Neuronal stem cell (in vitro differentiated cells): Measurements from ENCODE around the gene RPS6KC1.

ENCODE experiments used
- DNase-seq: peaks from one replicate; pipeline ENCODE4 v3.0.0-alpha.2; 2013; ENCODE audit warnings: low spot score
- H2AFZ ChIP-seq: one replicate; pipeline ENCODE4 v1.6.1; 2013; ENCODE audit warnings: mild to moderate bottlenecking, low read length, inconsistent platforms
- H2AK5ac ChIP-seq: 2 replicates; pipeline ENCODE4 v1.6.1; 2013; ENCODE audit warnings: low read depth, mild to moderate bottlenecking, inconsistent platforms, low read length, moderate library complexity, mixed read lengths
- H2BK120ac ChIP-seq: 2 replicates; pipeline ENCODE4 v1.6.1; 2013; ENCODE audit warnings: low read depth, mild to moderate bottlenecking, inconsistent platforms, low read length, moderate library complexity, mixed read lengths
- H2BK12ac ChIP-seq: one replicate; pipeline ENCODE4 v1.6.1; 2013; ENCODE audit warnings: low read length, inconsistent platforms
- H2BK15ac ChIP-seq: 2 replicates; pipeline ENCODE4 v1.6.1; 2013; ENCODE audit warnings: mild to moderate bottlenecking, low read length, inconsistent platforms, mixed read lengths
- H2BK5ac ChIP-seq: one replicate; pipeline ENCODE4 v1.6.1; 2013; ENCODE audit warnings: inconsistent platforms, mild to moderate bottlenecking, low read length, moderate library complexity
- H3K14ac ChIP-seq: one replicate; pipeline ENCODE4 v1.6.1; 2013; ENCODE audit warnings: low read length, inconsistent platforms
- H3K18ac ChIP-seq: 2 replicates; pipeline ENCODE4 v1.6.1; 2013; ENCODE audit warnings: low read length, inconsistent platforms
- H3K23ac ChIP-seq: 2 replicates; pipeline ENCODE4 v1.6.1; 2013; ENCODE audit warnings: low read depth, mild to moderate bottlenecking, mixed read lengths, low read length, inconsistent platforms; ENCODE audit not compliant: poor library complexity
- H3K27ac ChIP-seq: replicated peaks from 3 replicates; pipeline ENCODE4 v1.5.1; 2013; ENCODE audit warnings: low read length, inconsistent platforms
- H3K27me3 ChIP-seq, 3 experiments: 2 replicates each; pipeline ENCODE4 v1.6.1; 2013; ENCODE audit warnings: low read length in 3 of 3, mild to moderate bottlenecking in 2 of 3, inconsistent platforms in 1 of 3, low read depth in 1 of 3, mixed read lengths in 1 of 3, moderate library complexity in 1 of 3; ENCODE audit not compliant: control insufficient read depth in 3 of 3, insufficient read depth in 3 of 3
- H3K36me3 ChIP-seq, 2 donors: replicated peaks in 1 of 2; 2 replicates each; pipeline ENCODE4 v1.6.1; 2013; ENCODE audit warnings: low read length in 2 of 2; ENCODE audit not compliant: control insufficient read depth in 2 of 2, insufficient read depth in 2 of 2
- H3K4ac ChIP-seq: 2 replicates; pipeline ENCODE4 v1.6.1; 2013; ENCODE audit warnings: inconsistent platforms, mild to moderate bottlenecking, low read length, moderate library complexity
- H3K4me1 ChIP-seq, 2 donors: 1 replicate in 1 of 2; 2 replicates in 1 of 2; pipeline ENCODE4 v1.6.1; 2013; ENCODE audit warnings: low read length in 2 of 2, low read depth in 1 of 2; ENCODE audit not compliant: control insufficient read depth in 2 of 2, insufficient read depth in 1 of 2
- H3K4me2 ChIP-seq: one replicate; pipeline ENCODE4 v1.6.1; 2013; ENCODE audit warnings: mild to moderate bottlenecking, low read length, inconsistent platforms; ENCODE audit not compliant: insufficient read depth, poor library complexity, severe bottlenecking
- H3K4me3 ChIP-seq, 2 donors: 2 replicates each; pipeline ENCODE4 v1.5.1; 2013; ENCODE audit warnings: low read length in 2 of 2, mild to moderate bottlenecking in 2 of 2, inconsistent platforms in 1 of 2, moderate library complexity in 1 of 2
- H3K79me1 ChIP-seq: one replicate; pipeline ENCODE4 v1.6.1; 2013; ENCODE audit warnings: low read depth, mild to moderate bottlenecking, inconsistent platforms, low read length, moderate library complexity
- H3K9ac ChIP-seq: one replicate; pipeline ENCODE4 v1.6.1; 2013; ENCODE audit warnings: mild to moderate bottlenecking, low read depth, low read length, inconsistent platforms; ENCODE audit not compliant: poor library complexity
- H3K9me3 ChIP-seq, 2 donors: replicated peaks in 1 of 2; 2 replicates each; pipeline versions ENCODE3 to v1.6.1; 2013; ENCODE audit warnings: low read length in 2 of 2, mild to moderate bottlenecking in 2 of 2, inconsistent platforms in 1 of 2, low read depth in 1 of 2, mixed read lengths in 1 of 2, moderate library complexity in 1 of 2; ENCODE audit not compliant: control insufficient read depth in 2 of 2, insufficient read depth in 1 of 2
- H4K8ac ChIP-seq: one replicate; pipeline ENCODE4 v1.6.1; 2013; ENCODE audit warnings: low read depth, mild to moderate bottlenecking, inconsistent platforms, low read length, moderate library complexity
- H4K91ac ChIP-seq: one replicate; pipeline ENCODE4 v1.6.1; 2013; ENCODE audit warnings: low read length, low read depth, mild to moderate bottlenecking, inconsistent platforms; ENCODE audit not compliant: poor library complexity
- WGBS, 2 donors: extraction: QIAGEN DNeasy Blood & Tissue Kit; methylation state at CpG; one replicate each; pipeline ENCODE4 v1.1.7; 2013; ENCODE audit warnings: missing lambda C conversion rate in 2 of 2, mixed read lengths in 1 of 2; ENCODE audit not compliant: insufficient read length in 2 of 2, insufficient replicate concordance in 1 of 2; ENCODE audit errors: extremely low coverage in 2 of 2; 5-methylcytosine and 5-hydroxymethylcytosine counted together

RPS6KC1 gene

GRCh38 chr1:213180833-213181232, 129.8 kb downstream of the RPS6KC1 start:
- no peak overlapping the region for H3K14ac ChIP-seq
- WGBS, 2 donors = no CpG with 5 or more reads among the region's 1 CpG

GRCh38 chr1:213183036-213183672, 132.1 kb downstream of the RPS6KC1 start:
- no peak overlapping the region for H3K4ac ChIP-seq
- no peak for DNase-seq
- no peak overlapping the region for H2AK5ac ChIP-seq
- no peaks in the 10 kb centered on the region for H3K9me3 ChIP-seq
- H3K27ac ChIP-seq = no peak overlapping the region
- no peaks in the 10 kb centered on the region for H3K79me1 ChIP-seq
- no peak overlapping the region for H3K23ac ChIP-seq
- no peak overlapping the region for H3K14ac ChIP-seq
- H3K4me1 ChIP-seq = no peaks in the 10 kb centered on the region
- WGBS, 2 donors = no CpG with 5 or more reads among the region's 3 CpGs
- no peak overlapping the region for H3K4me3 ChIP-seq
- H4K8ac ChIP-seq = no peak overlapping the region
- H2BK12ac ChIP-seq = no peak overlapping the region
- H4K91ac ChIP-seq = no peak overlapping the region
- H3K36me3 ChIP-seq = no peaks in the 10 kb centered on the region
- no peak overlapping the region for H3K9ac ChIP-seq
- no peak overlapping the region for H2BK15ac ChIP-seq
- peak overlapping the region; percentile 11 for H3K4me2 ChIP-seq
- H2BK120ac ChIP-seq = no peak overlapping the region
- no peak overlapping the region for H3K18ac ChIP-seq
- H2BK5ac ChIP-seq = no peak overlapping the region
- H3K27me3 ChIP-seq = no peaks in the 10 kb centered on the region
- no peak overlapping the region for H2AFZ ChIP-seq

More at GRCh38 chr1:213180833-213181232, 129.8 kb downstream of the RPS6KC1 start:
- Histone ChIP-seq H3K4me2 (no peak overlapping the region), H3K27ac (no peak overlapping the region), H3K18ac (no peak overlapping the region), H4K8ac (no peak overlapping the region), H3K23ac (no peak overlapping the region), H2BK15ac (no peak overlapping the region), H3K4me3 (no peak overlapping the region), H3K9ac (no peak overlapping the region), H3K36me3 (peaks cover 0 to 7% of the 10 kb centered on the region in 2 donors), H4K91ac (no peak overlapping the region), H3K4me1 (no peaks in the 10 kb centered on the region), H2BK120ac (no peak overlapping the region), H3K79me1 (no peaks in the 10 kb centered on the region), H2BK5ac (no peak overlapping the region), H3K4ac (no peak overlapping the region), H2AFZ (no peak overlapping the region), H3K27me3 (no peaks in the 10 kb centered on the region), H3K9me3 (no peaks in the 10 kb centered on the region), H2AK5ac (no peak overlapping the region), H2BK12ac (no peak overlapping the region)
- no peak for DNase-seq

- Histone ChIP-seq H2BK12ac (no peak overlapping the region), H3K9me3 (peaks cover 0 to 7% of the 10 kb centered on the region in 2 donors), H2BK5ac (no peak overlapping the region), H4K91ac (no peak overlapping the region), H3K9ac (no peak overlapping the region), H3K36me3 (no peaks in the 10 kb centered on the region), H3K23ac (no peak overlapping the region), H3K4me3 (no peak overlapping the region), H3K4ac (no peak overlapping the region), H3K18ac (no peak overlapping the region), H3K14ac (no peak overlapping the region), H3K27ac (no peak overlapping the region), H2AK5ac (no peak overlapping the region), H3K4me2 (no peak overlapping the region), H2AFZ (no peak overlapping the region), H3K27me3 (no peaks in the 10 kb centered on the region), H2BK15ac (no peak overlapping the region), H3K79me1 (no peaks in the 10 kb centered on the region), H2BK120ac (no peak overlapping the region), H4K8ac (no peak overlapping the region), H3K4me1 (no peaks in the 10 kb centered on the region)
- no CpG with 5 or more reads among the region's 2 CpGs for WGBS, 2 donors
- DNase-seq = no peak
Observed at GRCh38 chr1:213186168-213186567, 135.1 kb downstream of the RPS6KC1 start.

GRCh38 chr1:213192026-213192425, 141.0 kb downstream of the RPS6KC1 start:
- H3K4me1 ChIP-seq = no peaks in the 10 kb centered on the region
- no peak overlapping the region for H3K4me3 ChIP-seq
- no peak for DNase-seq
- no peaks in the 10 kb centered on the region for H3K27me3 ChIP-seq
- no peak overlapping the region for H3K27ac ChIP-seq
- H2BK15ac ChIP-seq = no peak overlapping the region
- peaks cover 0 to 7% of the 10 kb centered on the region in 2 donors for H3K9me3 ChIP-seq
- H2BK5ac ChIP-seq = no peak overlapping the region
- H4K91ac ChIP-seq = no peak overlapping the region
- H3K36me3 ChIP-seq = no peaks in the 10 kb centered on the region
- no peak overlapping the region for H2BK120ac ChIP-seq
- no peaks in the 10 kb centered on the region for H3K79me1 ChIP-seq
- H4K8ac ChIP-seq = no peak overlapping the region
- no peak overlapping the region for H2AFZ ChIP-seq
- no peak overlapping the region for H3K23ac ChIP-seq
- H3K14ac ChIP-seq = no peak overlapping the region
- WGBS, 2 donors = no CpG with 5 or more reads among the region's 1 CpG
- H2BK12ac ChIP-seq = no peak overlapping the region
- no peak overlapping the region for H3K9ac ChIP-seq
- H3K18ac ChIP-seq = no peak overlapping the region
- H3K4me2 ChIP-seq = no peak overlapping the region
- no peak overlapping the region for H2AK5ac ChIP-seq
- no peak overlapping the region for H3K4ac ChIP-seq
